Panc1 (cell line): ENCODE results near the gene VASN.

Experiments used
- POLR2AphosphoS5 ChIP-seq: IDR thresholded peaks from 2 replicates; pipeline ENCODE4 v1.6.1; 2012; ENCODE audit warnings: mild to moderate bottlenecking, low read depth, low read length, moderate library complexity
- SIN3A ChIP-seq: IDR thresholded peaks from 2 replicates; pipeline ENCODE4 v1.6.1; 2012; ENCODE audit warnings: low read depth, mild to moderate bottlenecking, low read length, moderate library complexity, borderline replicate concordance; ENCODE audit not compliant: insufficient read depth
- TCF7L2 ChIP-seq: IDR thresholded peaks from 2 replicates; pipeline ENCODE4 v1.6.1; 2011; ENCODE audit warnings: mild to moderate bottlenecking, low read depth, low read length, inconsistent platforms
- TF ChIP-seq, protein P1 (sequence below): fragments of 450-650 bp; IDR thresholded peaks from 2 replicates; pipeline ENCODE4 v1.5.1; 2017; ENCODE audit warnings: mild to moderate bottlenecking
- TF ChIP-seq, protein P2 (sequence below), 2 experiments: IDR thresholded peaks; 2 replicates each; pipeline ENCODE4 v1.6.1; 2011 to 2012; ENCODE audit warnings: low read depth in 2 of 2, control low read depth in 1 of 2, low read length in 1 of 2, mild to moderate bottlenecking in 1 of 2, moderate library complexity in 1 of 2; ENCODE audit not compliant: insufficient read depth in 1 of 2

DNA sequence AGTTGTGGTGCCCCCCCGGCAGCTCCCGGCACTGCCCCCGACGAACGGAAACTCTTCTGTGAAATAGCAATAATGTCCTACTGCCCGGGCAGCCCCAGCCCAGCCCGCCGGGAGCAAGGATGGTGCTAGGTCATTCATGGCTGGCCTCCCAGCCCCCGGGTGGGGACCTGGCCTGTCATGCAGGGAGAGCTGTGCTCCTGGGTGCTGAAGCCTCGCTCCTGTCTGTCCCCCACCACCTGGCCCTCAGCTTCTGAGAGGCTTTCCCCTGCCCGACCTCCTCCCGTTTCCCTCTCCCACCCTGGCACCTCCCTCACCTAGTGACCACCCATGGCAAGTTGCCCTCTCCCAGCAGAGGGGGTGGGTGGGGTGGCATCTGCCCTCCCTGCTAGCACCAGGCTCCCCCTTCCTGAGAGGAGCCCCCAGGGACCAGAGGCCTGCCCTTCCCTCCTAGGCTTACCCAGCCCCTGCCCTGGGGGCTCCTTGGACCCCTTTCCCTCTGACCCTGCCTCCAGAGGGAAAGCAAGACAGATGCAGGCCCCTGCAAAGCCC is 34.0 kb upstream of the VASN start:
- TF ChIP-seq SIN3A (no peak), TCF7L2 (no peak), POLR2AphosphoS5 (peak; percentile 37; the same call in 1 of the 2 replicates)
- TF ChIP-seq, protein P1, sequence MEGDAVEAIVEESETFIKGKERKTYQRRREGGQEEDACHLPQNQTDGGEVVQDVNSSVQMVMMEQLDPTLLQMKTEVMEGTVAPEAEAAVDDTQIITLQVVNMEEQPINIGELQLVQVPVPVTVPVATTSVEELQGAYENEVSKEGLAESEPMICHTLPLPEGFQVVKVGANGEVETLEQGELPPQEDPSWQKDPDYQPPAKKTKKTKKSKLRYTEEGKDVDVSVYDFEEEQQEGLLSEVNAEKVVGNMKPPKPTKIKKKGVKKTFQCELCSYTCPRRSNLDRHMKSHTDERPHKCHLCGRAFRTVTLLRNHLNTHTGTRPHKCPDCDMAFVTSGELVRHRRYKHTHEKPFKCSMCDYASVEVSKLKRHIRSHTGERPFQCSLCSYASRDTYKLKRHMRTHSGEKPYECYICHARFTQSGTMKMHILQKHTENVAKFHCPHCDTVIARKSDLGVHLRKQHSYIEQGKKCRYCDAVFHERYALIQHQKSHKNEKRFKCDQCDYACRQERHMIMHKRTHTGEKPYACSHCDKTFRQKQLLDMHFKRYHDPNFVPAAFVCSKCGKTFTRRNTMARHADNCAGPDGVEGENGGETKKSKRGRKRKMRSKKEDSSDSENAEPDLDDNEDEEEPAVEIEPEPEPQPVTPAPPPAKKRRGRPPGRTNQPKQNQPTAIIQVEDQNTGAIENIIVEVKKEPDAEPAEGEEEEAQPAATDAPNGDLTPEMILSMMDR, result no peak
- TF ChIP-seq, protein P2, sequence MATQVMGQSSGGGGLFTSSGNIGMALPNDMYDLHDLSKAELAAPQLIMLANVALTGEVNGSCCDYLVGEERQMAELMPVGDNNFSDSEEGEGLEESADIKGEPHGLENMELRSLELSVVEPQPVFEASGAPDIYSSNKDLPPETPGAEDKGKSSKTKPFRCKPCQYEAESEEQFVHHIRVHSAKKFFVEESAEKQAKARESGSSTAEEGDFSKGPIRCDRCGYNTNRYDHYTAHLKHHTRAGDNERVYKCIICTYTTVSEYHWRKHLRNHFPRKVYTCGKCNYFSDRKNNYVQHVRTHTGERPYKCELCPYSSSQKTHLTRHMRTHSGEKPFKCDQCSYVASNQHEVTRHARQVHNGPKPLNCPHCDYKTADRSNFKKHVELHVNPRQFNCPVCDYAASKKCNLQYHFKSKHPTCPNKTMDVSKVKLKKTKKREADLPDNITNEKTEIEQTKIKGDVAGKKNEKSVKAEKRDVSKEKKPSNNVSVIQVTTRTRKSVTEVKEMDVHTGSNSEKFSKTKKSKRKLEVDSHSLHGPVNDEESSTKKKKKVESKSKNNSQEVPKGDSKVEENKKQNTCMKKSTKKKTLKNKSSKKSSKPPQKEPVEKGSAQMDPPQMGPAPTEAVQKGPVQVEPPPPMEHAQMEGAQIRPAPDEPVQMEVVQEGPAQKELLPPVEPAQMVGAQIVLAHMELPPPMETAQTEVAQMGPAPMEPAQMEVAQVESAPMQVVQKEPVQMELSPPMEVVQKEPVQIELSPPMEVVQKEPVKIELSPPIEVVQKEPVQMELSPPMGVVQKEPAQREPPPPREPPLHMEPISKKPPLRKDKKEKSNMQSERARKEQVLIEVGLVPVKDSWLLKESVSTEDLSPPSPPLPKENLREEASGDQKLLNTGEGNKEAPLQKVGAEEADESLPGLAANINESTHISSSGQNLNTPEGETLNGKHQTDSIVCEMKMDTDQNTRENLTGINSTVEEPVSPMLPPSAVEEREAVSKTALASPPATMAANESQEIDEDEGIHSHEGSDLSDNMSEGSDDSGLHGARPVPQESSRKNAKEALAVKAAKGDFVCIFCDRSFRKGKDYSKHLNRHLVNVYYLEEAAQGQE (IDR thresholded peaks at IDR 0.05; ENCODE audit: insufficient read depth in 1 of 2, low read depth in 2 of 2, low read length in 1 of 2), result no peak
